ENCODE measurements around the gene DYSF.

DNA sequence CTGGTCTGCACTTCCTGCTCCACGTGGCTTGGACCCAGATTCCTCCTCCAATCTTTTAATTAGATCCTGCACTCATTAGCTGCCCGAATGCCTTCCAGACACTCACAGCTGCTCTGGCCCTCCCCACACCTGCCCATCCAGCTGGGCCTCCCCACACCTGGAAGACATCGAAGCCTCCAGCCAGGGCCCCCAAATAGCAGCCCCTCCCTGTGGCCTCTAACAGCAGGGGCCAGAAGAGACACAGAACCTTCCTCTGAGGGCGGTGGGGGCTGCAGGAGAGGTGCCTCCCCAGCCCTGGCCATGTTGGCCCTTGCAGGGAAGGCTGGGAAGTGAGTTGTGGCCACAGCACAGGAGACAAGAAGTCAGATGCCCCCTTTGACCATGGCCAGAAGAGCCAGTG, 252.8 kb downstream of the DYSF start:
- TF ChIP-seq, protein P1, sequence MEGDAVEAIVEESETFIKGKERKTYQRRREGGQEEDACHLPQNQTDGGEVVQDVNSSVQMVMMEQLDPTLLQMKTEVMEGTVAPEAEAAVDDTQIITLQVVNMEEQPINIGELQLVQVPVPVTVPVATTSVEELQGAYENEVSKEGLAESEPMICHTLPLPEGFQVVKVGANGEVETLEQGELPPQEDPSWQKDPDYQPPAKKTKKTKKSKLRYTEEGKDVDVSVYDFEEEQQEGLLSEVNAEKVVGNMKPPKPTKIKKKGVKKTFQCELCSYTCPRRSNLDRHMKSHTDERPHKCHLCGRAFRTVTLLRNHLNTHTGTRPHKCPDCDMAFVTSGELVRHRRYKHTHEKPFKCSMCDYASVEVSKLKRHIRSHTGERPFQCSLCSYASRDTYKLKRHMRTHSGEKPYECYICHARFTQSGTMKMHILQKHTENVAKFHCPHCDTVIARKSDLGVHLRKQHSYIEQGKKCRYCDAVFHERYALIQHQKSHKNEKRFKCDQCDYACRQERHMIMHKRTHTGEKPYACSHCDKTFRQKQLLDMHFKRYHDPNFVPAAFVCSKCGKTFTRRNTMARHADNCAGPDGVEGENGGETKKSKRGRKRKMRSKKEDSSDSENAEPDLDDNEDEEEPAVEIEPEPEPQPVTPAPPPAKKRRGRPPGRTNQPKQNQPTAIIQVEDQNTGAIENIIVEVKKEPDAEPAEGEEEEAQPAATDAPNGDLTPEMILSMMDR (IDR thresholded peaks at IDR 0.05), result no peak
- no peak for TF ChIP-seq POLR2A (IDR thresholded peaks at IDR 0.05)

All from lower leg skin (tissue), 3 donors.